Ishikawa (cell line): Measurements from ENCODE around the gene WNK3.

Source experiments
- CEBPB ChIP-seq: IDR thresholded peaks from 2 replicates; pipeline ENCODE4 v1.6.1; 2012
- CREB1 ChIP-seq: IDR thresholded peaks from 2 replicates; pipeline ENCODE4 v1.6.1; 2012; ENCODE audit warnings: low read depth
- EGR1 ChIP-seq: IDR thresholded peaks from 2 replicates; pipeline ENCODE4 v1.6.1; 2012
- EP300 ChIP-seq: IDR thresholded peaks from 2 replicates; pipeline ENCODE4 v1.6.1; 2012; ENCODE audit warnings: borderline replicate concordance
- FOXM1 ChIP-seq: IDR thresholded peaks from 2 replicates; pipeline ENCODE4 v1.6.1; 2012; ENCODE audit warnings: low read depth, borderline replicate concordance
- MAX ChIP-seq: IDR thresholded peaks from 2 replicates; pipeline ENCODE4 v1.6.1; 2012
- NFIC ChIP-seq: IDR thresholded peaks from 2 replicates; pipeline ENCODE4 v1.6.1; 2012
- RAD21 ChIP-seq: IDR thresholded peaks from 2 replicates; pipeline ENCODE4 v1.6.1; 2012; ENCODE audit warnings: low read depth
- TAF1 ChIP-seq: IDR thresholded peaks from 2 replicates; pipeline ENCODE4 v1.6.1; 2012; ENCODE audit warnings: low read depth, mild to moderate bottlenecking
- TCF12 ChIP-seq: IDR thresholded peaks from 2 replicates; pipeline ENCODE4 v1.6.1; 2012; ENCODE audit warnings: low read depth
- TEAD4 ChIP-seq: IDR thresholded peaks from 2 replicates; pipeline ENCODE4 v1.6.1; 2012
- USF1 ChIP-seq: IDR thresholded peaks from 2 replicates; pipeline ENCODE4 v1.6.1; 2012
- YY1 ChIP-seq: IDR thresholded peaks from 2 replicates; pipeline ENCODE4 v1.6.1; 2012; ENCODE audit warnings: low read depth
- ZBTB7A ChIP-seq: IDR thresholded peaks from 2 replicates; pipeline ENCODE4 v1.6.1; 2012; ENCODE audit warnings: low read depth
- TF ChIP-seq, protein P1 (sequence below): IDR thresholded peaks from 2 replicates; pipeline ENCODE4 v1.6.1; 2012; ENCODE audit warnings: low read depth, mild to moderate bottlenecking

WNK3 gene

GRCh38 chrX:54177306-54177705, 180.5 kb downstream of the WNK3 start:
- TF ChIP-seq CEBPB (no peak), TAF1 (no peak), FOXM1 (no peak), YY1 (no peak), TEAD4 (no peak), USF1 (no peak)
- TF ChIP-seq, protein P1, sequence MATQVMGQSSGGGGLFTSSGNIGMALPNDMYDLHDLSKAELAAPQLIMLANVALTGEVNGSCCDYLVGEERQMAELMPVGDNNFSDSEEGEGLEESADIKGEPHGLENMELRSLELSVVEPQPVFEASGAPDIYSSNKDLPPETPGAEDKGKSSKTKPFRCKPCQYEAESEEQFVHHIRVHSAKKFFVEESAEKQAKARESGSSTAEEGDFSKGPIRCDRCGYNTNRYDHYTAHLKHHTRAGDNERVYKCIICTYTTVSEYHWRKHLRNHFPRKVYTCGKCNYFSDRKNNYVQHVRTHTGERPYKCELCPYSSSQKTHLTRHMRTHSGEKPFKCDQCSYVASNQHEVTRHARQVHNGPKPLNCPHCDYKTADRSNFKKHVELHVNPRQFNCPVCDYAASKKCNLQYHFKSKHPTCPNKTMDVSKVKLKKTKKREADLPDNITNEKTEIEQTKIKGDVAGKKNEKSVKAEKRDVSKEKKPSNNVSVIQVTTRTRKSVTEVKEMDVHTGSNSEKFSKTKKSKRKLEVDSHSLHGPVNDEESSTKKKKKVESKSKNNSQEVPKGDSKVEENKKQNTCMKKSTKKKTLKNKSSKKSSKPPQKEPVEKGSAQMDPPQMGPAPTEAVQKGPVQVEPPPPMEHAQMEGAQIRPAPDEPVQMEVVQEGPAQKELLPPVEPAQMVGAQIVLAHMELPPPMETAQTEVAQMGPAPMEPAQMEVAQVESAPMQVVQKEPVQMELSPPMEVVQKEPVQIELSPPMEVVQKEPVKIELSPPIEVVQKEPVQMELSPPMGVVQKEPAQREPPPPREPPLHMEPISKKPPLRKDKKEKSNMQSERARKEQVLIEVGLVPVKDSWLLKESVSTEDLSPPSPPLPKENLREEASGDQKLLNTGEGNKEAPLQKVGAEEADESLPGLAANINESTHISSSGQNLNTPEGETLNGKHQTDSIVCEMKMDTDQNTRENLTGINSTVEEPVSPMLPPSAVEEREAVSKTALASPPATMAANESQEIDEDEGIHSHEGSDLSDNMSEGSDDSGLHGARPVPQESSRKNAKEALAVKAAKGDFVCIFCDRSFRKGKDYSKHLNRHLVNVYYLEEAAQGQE, result no peak

DNA sequence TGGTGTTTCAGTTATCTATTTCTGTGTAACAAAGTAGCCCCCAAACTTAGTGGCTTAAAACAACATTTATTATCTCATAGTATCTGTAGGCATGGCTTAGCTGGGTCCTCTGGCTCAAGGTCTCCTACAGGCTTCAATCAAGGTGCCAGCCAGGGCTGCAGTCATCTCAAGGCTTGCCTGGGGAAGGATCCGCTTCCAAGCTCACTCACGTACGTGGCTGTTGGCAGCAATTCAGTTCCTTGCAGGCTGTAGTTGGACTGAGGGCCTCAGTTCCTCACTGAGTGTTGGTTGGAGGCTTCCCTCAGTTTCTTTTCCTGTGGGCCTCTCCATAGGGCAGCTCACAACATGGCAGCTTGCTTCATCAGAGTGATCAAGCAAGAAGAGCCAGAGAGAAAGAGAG, 184.1 kb downstream of the WNK3 start:
- TF ChIP-seq TEAD4 (no peak), NFIC (no peak), USF1 (no peak)

DNA sequence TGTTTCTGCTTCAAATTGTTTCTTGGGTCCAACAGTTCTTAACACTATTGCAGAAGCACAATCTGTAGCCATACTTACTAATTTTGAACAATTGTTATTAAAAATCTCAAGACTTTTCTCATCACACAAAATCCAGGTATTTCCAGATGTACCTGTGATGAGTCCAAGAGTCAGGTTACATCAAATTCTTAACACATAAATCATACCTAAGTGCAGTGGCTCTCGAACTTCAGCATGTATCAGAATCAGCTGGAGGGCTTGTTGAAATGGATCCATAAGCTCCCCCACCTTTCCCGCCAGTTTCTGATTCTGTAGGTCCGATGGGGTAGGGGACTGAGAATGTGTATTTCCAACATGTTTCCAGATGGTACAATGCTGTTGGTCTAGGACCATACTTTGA, 185.4 kb downstream of the WNK3 start:
- TF ChIP-seq, protein P1, result no peak
- TF ChIP-seq TEAD4, result no peak
- TF ChIP-seq CREB1, result no peak
- TF ChIP-seq MAX, result no peak
- no peak for TF ChIP-seq RAD21
- TF ChIP-seq USF1, result no peak
- no peak for TF ChIP-seq NFIC
- TF ChIP-seq CEBPB, result no peak
- no peak for TF ChIP-seq EGR1
- no peak for TF ChIP-seq YY1

DNA sequence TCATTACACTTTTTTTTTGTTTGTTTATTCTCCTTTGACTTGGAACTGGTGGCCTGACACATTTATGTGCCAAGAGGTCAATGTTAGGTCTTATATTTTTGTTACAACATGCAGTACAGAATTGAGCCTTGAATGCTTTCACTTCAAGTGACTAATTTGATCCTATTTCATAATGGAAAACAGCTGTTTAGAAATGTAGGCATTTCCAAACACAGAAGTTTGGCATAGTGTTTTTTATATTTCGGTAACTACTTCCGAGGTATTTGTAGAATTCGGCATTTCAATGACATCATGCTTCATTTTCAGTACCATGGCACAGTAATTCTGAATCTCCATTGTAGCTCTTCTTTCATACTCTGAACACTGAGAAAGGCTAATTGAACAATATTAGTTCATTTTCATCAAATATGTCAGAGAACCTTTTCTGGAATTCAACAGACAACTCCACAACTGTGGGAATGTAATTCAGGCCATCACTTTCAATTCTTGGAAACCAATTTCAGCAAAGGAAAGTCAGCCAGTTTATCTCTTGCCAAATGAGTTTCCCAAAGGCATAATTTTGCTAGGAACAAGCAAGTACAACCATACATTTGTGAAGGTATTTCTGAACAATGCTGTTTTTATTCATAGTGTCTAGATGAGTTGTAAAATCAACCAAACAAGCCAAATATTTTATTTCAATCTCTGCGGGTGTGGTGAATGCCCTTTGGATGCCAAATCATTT, 186.2 kb downstream of the WNK3 start:
- TF ChIP-seq EP300 (no peak), TAF1 (no peak), USF1 (no peak), EGR1 (no peak), NFIC (no peak), YY1 (no peak), FOXM1 (no peak), TCF12 (no peak), TEAD4 (no peak)
- TF ChIP-seq, protein P1, result no peak

DNA sequence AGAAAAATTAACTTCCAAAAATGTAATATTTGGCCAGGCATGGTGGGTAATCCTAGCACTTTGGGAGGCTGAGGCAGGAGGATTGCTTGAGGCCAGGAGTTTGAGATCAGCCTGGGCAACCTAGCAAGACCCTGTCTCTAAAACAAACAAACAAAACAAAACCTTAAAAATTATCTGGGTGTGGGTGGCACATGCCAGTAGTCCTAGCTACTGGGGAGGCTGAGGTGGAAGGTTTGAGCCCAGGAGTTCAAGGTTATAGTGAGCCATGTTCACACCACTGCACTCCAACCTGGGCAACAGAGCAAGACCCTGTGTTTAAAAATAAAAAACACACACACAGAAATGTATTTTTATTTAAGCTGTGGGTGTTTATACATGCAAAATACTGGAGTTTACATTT, 186.8 kb downstream of the WNK3 start:
- no peak for TF ChIP-seq USF1
- TF ChIP-seq TAF1, result no peak
- no peak for TF ChIP-seq TCF12
- TF ChIP-seq MAX, result no peak
- no peak for TF ChIP-seq YY1
- no peak for TF ChIP-seq FOXM1
- no peak for TF ChIP-seq EP300
- TF ChIP-seq EGR1, result no peak
- no peak for TF ChIP-seq RAD21
- no peak for TF ChIP-seq ZBTB7A
- TF ChIP-seq CEBPB, result no peak
- TF ChIP-seq CREB1, result no peak
- TF ChIP-seq, protein P1, result no peak
- no peak for TF ChIP-seq TEAD4
- no peak for TF ChIP-seq NFIC
